Mammary epithelial cell (primary cell): Measurements from ENCODE around the gene AGPAT3.

Source experiments
- CTCF ChIP-seq, 2 donors: IDR thresholded peaks in 1 of 2; conservative IDR thresholded peaks in 1 of 2; 2 replicates each; pipeline ENCODE4 v1.5.1; 2011 to 2012; ENCODE audit warnings: inconsistent platforms in 2 of 2, low read length in 2 of 2, mild to moderate bottlenecking in 2 of 2, control low read depth in 1 of 2, low read depth in 1 of 2; ENCODE audit not compliant: insufficient read depth in 1 of 2; ENCODE audit errors: extremely low read depth in 1 of 2
- EZH2 ChIP-seq: IDR thresholded peaks from 2 replicates; pipeline ENCODE4 v1.6.1; 2012; ENCODE audit warnings: low read length, inconsistent platforms, borderline replicate concordance

- TF ChIP-seq CTCF (conservative IDR thresholded peaks at IDR 0.05 in 1 of 2, IDR thresholded peaks at IDR 0.05 in 1 of 2; ENCODE audit: extremely low read depth in 1 of 2, insufficient read depth in 1 of 2, low read depth in 1 of 2, low read length in 2 of 2) (no peak), EZH2 (no peak)
Measured at GRCh38 chr21:43981871-43982210, 116.8 kb downstream of the AGPAT3 start.
